Stimulated activated memory B cell treated with anti-CD40 and anti-IgM and Interleukin-4, amounts not matched to agents 10 μg/mL and 1 μg/mL and 100 μg/mL, for 72 hours (primary cell): ENCODE results near the gene PDE7B.

ENCODE experiments used
- ATAC-seq: fragments of 150-1000 bp; cut with Tn5 transposase; 2 replicates; pipeline ENCODE4 v1.10.0; 2021
- H3K27ac Mint-ChIP-seq: one replicate; pipeline ENCODE4 v1.8.0; 2022; ENCODE audit warnings: mild to moderate bottlenecking, mixed read lengths
- H3K27me3 Mint-ChIP-seq: one replicate; pipeline ENCODE4 v1.8.0; 2022; ENCODE audit warnings: mixed read lengths
- H3K36me3 Mint-ChIP-seq: one replicate; pipeline ENCODE4 v1.8.0; 2022; ENCODE audit warnings: mixed read lengths
- H3K4me1 Mint-ChIP-seq: one replicate; pipeline ENCODE4 v1.8.0; 2022; ENCODE audit warnings: mixed read lengths
- H3K4me3 Mint-ChIP-seq: one replicate; pipeline ENCODE4 v1.8.0; 2022; ENCODE audit warnings: mild to moderate bottlenecking, moderate library complexity, mixed read lengths
- H3K9me3 Mint-ChIP-seq: one replicate; pipeline ENCODE4 v1.8.0; 2022; ENCODE audit warnings: mixed read lengths

The PDE7B gene

GRCh38 chr6:135866445-135867123 is 15.1 kb downstream of the PDE7B start:
- no peak for ATAC-seq
- H3K27me3 Mint-ChIP-seq: no peaks in the 10 kb centered on the region
- H3K36me3 Mint-ChIP-seq: peaks cover 7% of the 10 kb centered on the region
- H3K27ac Mint-ChIP-seq: no peak overlapping the region
- no peaks in the 10 kb centered on the region for H3K4me1 Mint-ChIP-seq
- peaks cover 4% of the 10 kb centered on the region for H3K9me3 Mint-ChIP-seq
- H3K4me3 Mint-ChIP-seq: no peak overlapping the region

- peaks cover 7% of the 10 kb centered on the region for H3K36me3 Mint-ChIP-seq
- ATAC-seq: no peak
- no peak overlapping the region for H3K4me3 Mint-ChIP-seq
- H3K9me3 Mint-ChIP-seq: peaks cover 4% of the 10 kb centered on the region
- H3K27me3 Mint-ChIP-seq: no peaks in the 10 kb centered on the region
- H3K27ac Mint-ChIP-seq: no peak overlapping the region
- no peaks in the 10 kb centered on the region for H3K4me1 Mint-ChIP-seq
Measured at GRCh38 chr6:135867332-135867731, 15.8 kb downstream of the PDE7B start.

GRCh38 chr6:135869857-135870256 is 18.4 kb downstream of the PDE7B start:
- Mint-ChIP-seq H3K4me1 (no peaks in the 10 kb centered on the region), H3K4me3 (no peak overlapping the region), H3K36me3 (peaks cover 6% of the 10 kb centered on the region), H3K27me3 (no peaks in the 10 kb centered on the region), H3K27ac (no peak overlapping the region), H3K9me3 (peaks cover 4% of the 10 kb centered on the region)
- no peak for ATAC-seq

- H3K9me3 Mint-ChIP-seq: no peaks in the 10 kb centered on the region
- no peaks in the 10 kb centered on the region for H3K27me3 Mint-ChIP-seq
- ATAC-seq: no peak
- no peak overlapping the region for H3K27ac Mint-ChIP-seq
- H3K4me1 Mint-ChIP-seq: peaks cover 2% of the 10 kb centered on the region
- no peak overlapping the region for H3K4me3 Mint-ChIP-seq
- H3K36me3 Mint-ChIP-seq: no peaks in the 10 kb centered on the region
Measured at GRCh38 chr6:135870722-135871121, 19.2 kb downstream of the PDE7B start.

- Mint-ChIP-seq H3K27ac (no peak overlapping the region), H3K27me3 (no peaks in the 10 kb centered on the region), H3K4me1 (peaks cover 6% of the 10 kb centered on the region), H3K4me3 (no peak overlapping the region), H3K36me3 (no peaks in the 10 kb centered on the region), H3K9me3 (no peaks in the 10 kb centered on the region)
- ATAC-seq: no peak
Measured at GRCh38 chr6:135871296-135871695, 19.8 kb downstream of the PDE7B start.

- Mint-ChIP-seq H3K9me3 (no peaks in the 10 kb centered on the region), H3K36me3 (peaks cover 2% of the 10 kb centered on the region), H3K4me1 (peaks cover 6% of the 10 kb centered on the region), H3K4me3 (no peak overlapping the region), H3K27ac (no peak overlapping the region), H3K27me3 (no peaks in the 10 kb centered on the region)
- no peak for ATAC-seq
Measured at GRCh38 chr6:135871878-135872277, 20.4 kb downstream of the PDE7B start.

- H3K27ac Mint-ChIP-seq: peak overlapping the region; percentile 9
- H3K4me1 Mint-ChIP-seq: peaks cover 19% of the 10 kb centered on the region
- no peak overlapping the region for H3K4me3 Mint-ChIP-seq
- no peaks in the 10 kb centered on the region for H3K9me3 Mint-ChIP-seq
- ATAC-seq: no peak
- H3K36me3 Mint-ChIP-seq: peaks cover 11% of the 10 kb centered on the region
- no peaks in the 10 kb centered on the region for H3K27me3 Mint-ChIP-seq
Measured at GRCh38 chr6:135875446-135875845, 23.9 kb downstream of the PDE7B start.

- Mint-ChIP-seq H3K27me3 (no peaks in the 10 kb centered on the region), H3K4me1 (peaks cover 25% of the 10 kb centered on the region), H3K27ac (peak overlapping the region; percentile 9)
Measured at GRCh38 chr6:135876058-135876457, 24.6 kb downstream of the PDE7B start.

GRCh38 chr6:135877666-135878065 is 26.2 kb downstream of the PDE7B start:
- no peak for ATAC-seq
- Mint-ChIP-seq H3K27me3 (no peaks in the 10 kb centered on the region), H3K4me3 (no peak overlapping the region), H3K27ac (peak overlapping the region; percentile 23), H3K4me1 (peaks cover 36% of the 10 kb centered on the region), H3K9me3 (no peaks in the 10 kb centered on the region), H3K36me3 (peaks cover 11% of the 10 kb centered on the region)

More at GRCh38 chr6:135876058-135876457, 24.6 kb downstream of the PDE7B start:
- Mint-ChIP-seq H3K9me3 (no peaks in the 10 kb centered on the region), H3K4me3 (no peak overlapping the region), H3K36me3 (peaks cover 11% of the 10 kb centered on the region)
- no peak for ATAC-seq

- Mint-ChIP-seq H3K27ac (peak overlapping the region; percentile 96), H3K36me3 (peaks cover 18% of the 10 kb centered on the region), H3K27me3 (no peaks in the 10 kb centered on the region), H3K4me3 (peak overlapping the region; percentile 68), H3K9me3 (no peaks in the 10 kb centered on the region), H3K4me1 (peaks cover 47% of the 10 kb centered on the region)
- ATAC-seq: peak; percentile 95
Measured at GRCh38 chr6:135880066-135880972, 28.8 kb downstream of the PDE7B start.

- H3K4me1 Mint-ChIP-seq: peaks cover 60% of the 10 kb centered on the region
- H3K4me3 Mint-ChIP-seq: no peak overlapping the region
- peaks cover 11% of the 10 kb centered on the region for H3K36me3 Mint-ChIP-seq
- no peaks in the 10 kb centered on the region for H3K27me3 Mint-ChIP-seq
- no peaks in the 10 kb centered on the region for H3K9me3 Mint-ChIP-seq
- peak overlapping the region; percentile 96 for H3K27ac Mint-ChIP-seq
- ATAC-seq: no peak
Measured at GRCh38 chr6:135883045-135883444, 31.5 kb downstream of the PDE7B start.

GRCh38 chr6:135883536-135883935 is 32.0 kb downstream of the PDE7B start:
- Mint-ChIP-seq H3K27me3 (no peaks in the 10 kb centered on the region), H3K9me3 (no peaks in the 10 kb centered on the region), H3K4me1 (peaks cover 61% of the 10 kb centered on the region), H3K27ac (peak overlapping the region; percentile 96), H3K36me3 (peaks cover 11% of the 10 kb centered on the region), H3K4me3 (no peak overlapping the region)
- ATAC-seq: no peak

GRCh38 chr6:135884136-135884535 is 32.6 kb downstream of the PDE7B start:
- Mint-ChIP-seq H3K27ac (peak overlapping the region; percentile 74), H3K27me3 (no peaks in the 10 kb centered on the region)

GRCh38 chr6:135887069-135887468 is 35.6 kb downstream of the PDE7B start:
- H3K4me3 Mint-ChIP-seq: no peak overlapping the region
- peaks cover 11% of the 10 kb centered on the region for H3K36me3 Mint-ChIP-seq
- no peak for ATAC-seq
- H3K27ac Mint-ChIP-seq: no peak overlapping the region
- no peaks in the 10 kb centered on the region for H3K9me3 Mint-ChIP-seq
- no peaks in the 10 kb centered on the region for H3K27me3 Mint-ChIP-seq
- H3K4me1 Mint-ChIP-seq: peaks cover 37% of the 10 kb centered on the region

More at GRCh38 chr6:135884136-135884535, 32.6 kb downstream of the PDE7B start:
- Mint-ChIP-seq H3K4me3 (no peak overlapping the region), H3K36me3 (peaks cover 11% of the 10 kb centered on the region), H3K4me1 (peaks cover 61% of the 10 kb centered on the region), H3K9me3 (no peaks in the 10 kb centered on the region)
- ATAC-seq: no peak

GRCh38 chr6:135888818-135889217 is 37.3 kb downstream of the PDE7B start:
- Mint-ChIP-seq H3K4me1 (peaks cover 31% of the 10 kb centered on the region), H3K36me3 (peaks cover 11% of the 10 kb centered on the region), H3K9me3 (no peaks in the 10 kb centered on the region), H3K4me3 (no peak overlapping the region), H3K27me3 (no peaks in the 10 kb centered on the region), H3K27ac (no peak overlapping the region)
- ATAC-seq: no peak

GRCh38 chr6:135890876-135891275 is 39.4 kb downstream of the PDE7B start:
- no peaks in the 10 kb centered on the region for H3K27me3 Mint-ChIP-seq
- ATAC-seq: no peak

More at GRCh38 chr6:135890876-135891275, 39.4 kb downstream of the PDE7B start:
- H3K36me3 Mint-ChIP-seq: no peaks in the 10 kb centered on the region
- no peaks in the 10 kb centered on the region for H3K9me3 Mint-ChIP-seq
- H3K4me3 Mint-ChIP-seq: no peak overlapping the region
- peaks cover 16% of the 10 kb centered on the region for H3K4me1 Mint-ChIP-seq
- H3K27ac Mint-ChIP-seq: no peak overlapping the region
